Neuronal stem cell (in vitro differentiated cells): ENCODE data around the gene ADGRG3.
A peak's percentile ranks its signal among the peaks of the same experiment; 100 is the strongest.

ENCODE experiments used
- DNase-seq: peaks from one replicate; pipeline ENCODE4 v3.0.0-alpha.2; 2013; ENCODE audit warnings: low spot score
- H2AFZ ChIP-seq: one replicate; pipeline ENCODE4 v1.6.1; 2013; ENCODE audit warnings: mild to moderate bottlenecking, low read length, inconsistent platforms
- H2AK5ac ChIP-seq: 2 replicates; pipeline ENCODE4 v1.6.1; 2013; ENCODE audit warnings: low read depth, mild to moderate bottlenecking, inconsistent platforms, low read length, moderate library complexity, mixed read lengths
- H2BK120ac ChIP-seq: 2 replicates; pipeline ENCODE4 v1.6.1; 2013; ENCODE audit warnings: low read depth, mild to moderate bottlenecking, inconsistent platforms, low read length, moderate library complexity, mixed read lengths
- H2BK12ac ChIP-seq: one replicate; pipeline ENCODE4 v1.6.1; 2013; ENCODE audit warnings: low read length, inconsistent platforms
- H2BK15ac ChIP-seq: 2 replicates; pipeline ENCODE4 v1.6.1; 2013; ENCODE audit warnings: mild to moderate bottlenecking, low read length, inconsistent platforms, mixed read lengths
- H2BK5ac ChIP-seq: one replicate; pipeline ENCODE4 v1.6.1; 2013; ENCODE audit warnings: inconsistent platforms, mild to moderate bottlenecking, low read length, moderate library complexity
- H3K14ac ChIP-seq: one replicate; pipeline ENCODE4 v1.6.1; 2013; ENCODE audit warnings: low read length, inconsistent platforms
- H3K18ac ChIP-seq: 2 replicates; pipeline ENCODE4 v1.6.1; 2013; ENCODE audit warnings: low read length, inconsistent platforms
- H3K23ac ChIP-seq: 2 replicates; pipeline ENCODE4 v1.6.1; 2013; ENCODE audit warnings: low read depth, mild to moderate bottlenecking, mixed read lengths, low read length, inconsistent platforms; ENCODE audit not compliant: poor library complexity
- H3K27ac ChIP-seq: replicated peaks from 3 replicates; pipeline ENCODE4 v1.5.1; 2013; ENCODE audit warnings: low read length, inconsistent platforms
- H3K27me3 ChIP-seq, 3 experiments: 2 replicates each; pipeline ENCODE4 v1.6.1; 2013; ENCODE audit warnings: low read length in 3 of 3, mild to moderate bottlenecking in 2 of 3, inconsistent platforms in 1 of 3, low read depth in 1 of 3, mixed read lengths in 1 of 3, moderate library complexity in 1 of 3; ENCODE audit not compliant: control insufficient read depth in 3 of 3, insufficient read depth in 3 of 3
- H3K36me3 ChIP-seq, 2 donors: replicated peaks in 1 of 2; 2 replicates each; pipeline ENCODE4 v1.6.1; 2013; ENCODE audit warnings: low read length in 2 of 2; ENCODE audit not compliant: control insufficient read depth in 2 of 2, insufficient read depth in 2 of 2
- H3K4ac ChIP-seq: 2 replicates; pipeline ENCODE4 v1.6.1; 2013; ENCODE audit warnings: inconsistent platforms, mild to moderate bottlenecking, low read length, moderate library complexity
- H3K4me1 ChIP-seq, 2 donors: 1 replicate in 1 of 2; 2 replicates in 1 of 2; pipeline ENCODE4 v1.6.1; 2013; ENCODE audit warnings: low read length in 2 of 2, low read depth in 1 of 2; ENCODE audit not compliant: control insufficient read depth in 2 of 2, insufficient read depth in 1 of 2
- H3K4me2 ChIP-seq: one replicate; pipeline ENCODE4 v1.6.1; 2013; ENCODE audit warnings: mild to moderate bottlenecking, low read length, inconsistent platforms; ENCODE audit not compliant: insufficient read depth, poor library complexity, severe bottlenecking
- H3K4me3 ChIP-seq, 2 donors: 2 replicates each; pipeline ENCODE4 v1.5.1; 2013; ENCODE audit warnings: low read length in 2 of 2, mild to moderate bottlenecking in 2 of 2, inconsistent platforms in 1 of 2, moderate library complexity in 1 of 2
- H3K79me1 ChIP-seq: one replicate; pipeline ENCODE4 v1.6.1; 2013; ENCODE audit warnings: low read depth, mild to moderate bottlenecking, inconsistent platforms, low read length, moderate library complexity
- H3K9ac ChIP-seq: one replicate; pipeline ENCODE4 v1.6.1; 2013; ENCODE audit warnings: mild to moderate bottlenecking, low read depth, low read length, inconsistent platforms; ENCODE audit not compliant: poor library complexity
- H3K9me3 ChIP-seq, 2 donors: replicated peaks in 1 of 2; 2 replicates each; pipeline versions ENCODE3 to v1.6.1; 2013; ENCODE audit warnings: low read length in 2 of 2, mild to moderate bottlenecking in 2 of 2, inconsistent platforms in 1 of 2, low read depth in 1 of 2, mixed read lengths in 1 of 2, moderate library complexity in 1 of 2; ENCODE audit not compliant: control insufficient read depth in 2 of 2, insufficient read depth in 1 of 2
- H4K8ac ChIP-seq: one replicate; pipeline ENCODE4 v1.6.1; 2013; ENCODE audit warnings: low read depth, mild to moderate bottlenecking, inconsistent platforms, low read length, moderate library complexity
- H4K91ac ChIP-seq: one replicate; pipeline ENCODE4 v1.6.1; 2013; ENCODE audit warnings: low read length, low read depth, mild to moderate bottlenecking, inconsistent platforms; ENCODE audit not compliant: poor library complexity
- WGBS, 2 donors: extraction: QIAGEN DNeasy Blood & Tissue Kit; methylation state at CpG; one replicate each; pipeline ENCODE4 v1.1.7; 2013; ENCODE audit warnings: missing lambda C conversion rate in 2 of 2, mixed read lengths in 1 of 2; ENCODE audit not compliant: insufficient read length in 2 of 2, insufficient replicate concordance in 1 of 2; ENCODE audit errors: extremely low coverage in 2 of 2; 5-methylcytosine and 5-hydroxymethylcytosine counted together

Gene ADGRG3

GRCh38 chr16:57637965-57638364, 30.1 kb upstream of the ADGRG3 start:
- no peak overlapping the region for H2BK120ac ChIP-seq
- H3K9ac ChIP-seq = no peak overlapping the region
- no peak for DNase-seq
- H3K4ac ChIP-seq = no peak overlapping the region
- no peak overlapping the region for H3K4me3 ChIP-seq
- WGBS, 2 donors = no CpG with 5 or more reads among the region's 6 CpGs
- H3K27ac ChIP-seq = peak overlapping the region; percentile 96
- peak overlapping the region; percentile 89 for H3K18ac ChIP-seq
- H3K27me3 ChIP-seq = no peaks in the 10 kb centered on the region
- no peak overlapping the region for H3K4me2 ChIP-seq
- peak overlapping the region; percentile 2 for H2BK5ac ChIP-seq
- peaks cover 36 to 54% of the 10 kb centered on the region in 2 donors for H3K4me1 ChIP-seq
- peak overlapping the region; percentile 23 for H2BK15ac ChIP-seq
- H3K36me3 ChIP-seq = peaks cover 0 to 3% of the 10 kb centered on the region in 2 donors
- peak overlapping the region; percentile 54 for H2AK5ac ChIP-seq
- no peak overlapping the region for H4K8ac ChIP-seq
- H4K91ac ChIP-seq = no peak overlapping the region
- peaks cover 7% of the 10 kb centered on the region for H3K79me1 ChIP-seq
- no peaks in the 10 kb centered on the region for H3K9me3 ChIP-seq
- no peak overlapping the region for H2BK12ac ChIP-seq
- no peak overlapping the region for H3K14ac ChIP-seq
- peak overlapping the region; percentile 76 for H2AFZ ChIP-seq
- H3K23ac ChIP-seq = no peak overlapping the region

GRCh38 chr16:57638381-57638780, 29.7 kb upstream of the ADGRG3 start:
- no peaks in the 10 kb centered on the region for H3K27me3 ChIP-seq
- no peak overlapping the region for H3K4me3 ChIP-seq
- H2AK5ac ChIP-seq = peak overlapping the region; percentile 54
- peak overlapping the region; percentile 20 for H3K27ac ChIP-seq
- H3K9ac ChIP-seq = no peak overlapping the region
- no CpG with 5 or more reads among the region's 2 CpGs for WGBS, 2 donors
- H3K79me1 ChIP-seq = peaks cover 7% of the 10 kb centered on the region
- no peak overlapping the region for H4K91ac ChIP-seq
- no peak overlapping the region for H2BK12ac ChIP-seq
- no peak overlapping the region for H2BK5ac ChIP-seq
- H2BK15ac ChIP-seq = peak overlapping the region; percentile 23
- no peak overlapping the region for H3K4me2 ChIP-seq
- no peak overlapping the region for H3K18ac ChIP-seq
- peaks cover 36 to 57% of the 10 kb centered on the region in 2 donors for H3K4me1 ChIP-seq
- no peak overlapping the region for H2AFZ ChIP-seq
- H3K14ac ChIP-seq = no peak overlapping the region
- H4K8ac ChIP-seq = no peak overlapping the region
- H3K4ac ChIP-seq = no peak overlapping the region
- no peak overlapping the region for H3K23ac ChIP-seq
- DNase-seq = no peak
- H2BK120ac ChIP-seq = no peak overlapping the region
- no peaks in the 10 kb centered on the region for H3K9me3 ChIP-seq
- H3K36me3 ChIP-seq = peaks cover 0 to 4% of the 10 kb centered on the region in 2 donors

GRCh38 chr16:57639172-57639887, 28.8 kb upstream of the ADGRG3 start:
- peak overlapping the region; percentile 10 for H2BK120ac ChIP-seq
- peak overlapping the region; percentile 75 for H4K91ac ChIP-seq
- DNase-seq = peak; percentile 89
- peak overlapping the region; percentile 90 for H2BK5ac ChIP-seq
- H2BK15ac ChIP-seq = peak overlapping the region; percentile 88
- H2BK12ac ChIP-seq = peak overlapping the region; percentile 47
- peak overlapping the region; percentile 82 for H3K27ac ChIP-seq
- peak overlapping the region; percentile 44 for H3K18ac ChIP-seq
- peaks cover 4 to 7% of the 10 kb centered on the region in 2 donors for H3K36me3 ChIP-seq
- H3K23ac ChIP-seq = no peak overlapping the region
- H2AFZ ChIP-seq = peak overlapping the region; percentile 81
- peak overlapping the region; percentile 22 for H3K9ac ChIP-seq
- peaks cover 10% of the 10 kb centered on the region for H3K79me1 ChIP-seq
- H3K4ac ChIP-seq = no peak overlapping the region
- peak overlapping the region; percentile 63 for H3K4me2 ChIP-seq
- H3K4me1 ChIP-seq = peaks cover 36 to 61% of the 10 kb centered on the region in 2 donors
- no peak overlapping the region for H4K8ac ChIP-seq
- H2AK5ac ChIP-seq = peak overlapping the region; percentile 95
- H3K14ac ChIP-seq = peak overlapping the region; percentile 50
- H3K27me3 ChIP-seq = peaks cover 0 to 2% (median 0%) of the 10 kb centered on the region in 3 experiments
- WGBS, 2 donors = no CpG with 5 or more reads among the region's 23 CpGs
- H3K9me3 ChIP-seq = peaks cover 0 to 3% of the 10 kb centered on the region in 2 donors
- peak overlapping the region; percentile 38 to 69 for H3K4me3 ChIP-seq

- H3K36me3 ChIP-seq = peaks cover 8 to 13% of the 10 kb centered on the region in 2 donors
- peak overlapping the region; percentile 90 for H2BK5ac ChIP-seq
- peak overlapping the region; percentile 10 for H2BK120ac ChIP-seq
- WGBS, 2 donors = no CpG with 5 or more reads among the region's 9 CpGs
- no peak overlapping the region for H3K27ac ChIP-seq
- peak overlapping the region; percentile 59 for H3K14ac ChIP-seq
- H3K4me3 ChIP-seq = peak overlapping the region; percentile 38 to 69
- peaks cover 0 to 5% (median 0%) of the 10 kb centered on the region in 3 experiments for H3K27me3 ChIP-seq
- H3K18ac ChIP-seq = peak overlapping the region; percentile 89
- H2BK15ac ChIP-seq = peak overlapping the region; percentile 88
- H3K23ac ChIP-seq = no peak overlapping the region
- peak overlapping the region; percentile 63 for H3K4me2 ChIP-seq
- peaks cover 18% of the 10 kb centered on the region for H3K79me1 ChIP-seq
- peak overlapping the region; percentile 95 for H2AK5ac ChIP-seq
- H2AFZ ChIP-seq = no peak overlapping the region
- peak overlapping the region; percentile 53 for H3K9ac ChIP-seq
- no peak overlapping the region for H4K8ac ChIP-seq
- no peak for DNase-seq
- H3K4me1 ChIP-seq = peaks cover 36 to 61% of the 10 kb centered on the region in 2 donors
- no peak overlapping the region for H3K4ac ChIP-seq
- H3K9me3 ChIP-seq = peaks cover 0 to 8% of the 10 kb centered on the region in 2 donors
- H4K91ac ChIP-seq = peak overlapping the region; percentile 41
- H2BK12ac ChIP-seq = peak overlapping the region; percentile 47
Observed at GRCh38 chr16:57640185-57640584, 27.9 kb upstream of the ADGRG3 start.
